RCC 7860 (cell line): ENCODE measurements around the gene PTPRN2.
"Not testable (repeated sequence)": the region's sequence is repeated elsewhere in the genome, so short reads cannot be mapped to it uniquely, and the experiment has no call there.

ENCODE experiments used
- DNase-seq: peaks from one replicate; pipeline ENCODE4 v3.0.0-alpha.2; 2015; ENCODE audit warnings: low spot score
- FAIRE-seq: peaks from 2 replicates; lab custom pipeline; 2012; peaks lifted over from hg19 to GRCh38; lab: Jason Lieb, UNC

PTPRN2 gene

GRCh38 chr7:158263964-158264748 lies 323.5 kb downstream of the PTPRN2 start:
- no peak for FAIRE-seq

GRCh38 chr7:158263110-158263963 lies 324.3 kb downstream of the PTPRN2 start:
- DNase-seq, result no peak
- FAIRE-seq, result no peak

More at GRCh38 chr7:158263964-158264748, 323.5 kb downstream of the PTPRN2 start:
- DNase-seq, result no peak

GRCh38 chr7:158262284-158263109 lies 325.1 kb downstream of the PTPRN2 start:
- DNase-seq, result no peak
- no peak for FAIRE-seq

- FAIRE-seq (no peak), DNase-seq (no peak)
Observed at GRCh38 chr7:158261362-158262235, 326.0 kb downstream of the PTPRN2 start.

GRCh38 chr7:158260567-158261361 lies 326.9 kb downstream of the PTPRN2 start:
- FAIRE-seq (no peak), DNase-seq (no peak)

GRCh38 chr7:158259671-158260418 lies 327.8 kb downstream of the PTPRN2 start:
- DNase-seq, result no peak
- no peak for FAIRE-seq

GRCh38 chr7:158259141-158259540 lies 328.5 kb downstream of the PTPRN2 start:
- DNase-seq, result no peak
- FAIRE-seq, result no peak

- DNase-seq (no peak), FAIRE-seq (no peak)
Observed at GRCh38 chr7:158258411-158259130, 329.1 kb downstream of the PTPRN2 start.

- FAIRE-seq (no peak), DNase-seq (no peak)
Observed at GRCh38 chr7:158257516-158258410, 329.9 kb downstream of the PTPRN2 start.

- FAIRE-seq, result no peak
- DNase-seq, result no peak
Observed at GRCh38 chr7:158257001-158257400, 330.6 kb downstream of the PTPRN2 start.

GRCh38 chr7:158256091-158256816 lies 331.4 kb downstream of the PTPRN2 start:
- no peak for FAIRE-seq

GRCh38 chr7:158255558-158255957 lies 332.1 kb downstream of the PTPRN2 start:
- no peak for FAIRE-seq
- no peak for DNase-seq

More at GRCh38 chr7:158256091-158256816, 331.4 kb downstream of the PTPRN2 start:
- DNase-seq, result no peak

- DNase-seq (no peak), FAIRE-seq (no peak)
Observed at GRCh38 chr7:158255156-158255555, 332.5 kb downstream of the PTPRN2 start.

GRCh38 chr7:158253670-158254045 lies 334.0 kb downstream of the PTPRN2 start:
- not testable (repeated sequence) for DNase-seq, FAIRE-seq

- FAIRE-seq (no peak), DNase-seq (no peak)
Observed at GRCh38 chr7:158252837-158253669, 334.6 kb downstream of the PTPRN2 start.
